Activated CD4-positive, CD25-positive, alpha-beta regulatory T cell treated with anti-CD3 and anti-CD28 coated beads, Interleukin-2, amount 50 U/mL, for 16 hours (primary cell): ENCODE results near the gene G6PC3.

Experiments used
- DNase-seq: peaks from one replicate; pipeline ENCODE4 v3.0.0-alpha.2; 2020; ENCODE audit warnings: low read depth, low spot score

Gene G6PC3

GRCh38 chr17:44059101-44059892 lies 11.2 kb upstream of the G6PC3 start:
- DNase-seq: no peak

GRCh38 chr17:44061446-44061845 lies 9.1 kb upstream of the G6PC3 start:
- DNase-seq: no peak

- DNase-seq: no peak
Measured at GRCh38 chr17:44062871-44063270, 7.7 kb upstream of the G6PC3 start.

- DNase-seq: no peak
Measured at GRCh38 chr17:44063704-44064639, 6.6 kb upstream of the G6PC3 start.

- no peak for DNase-seq
Measured at GRCh38 chr17:44065668-44066203, 4.8 kb upstream of the G6PC3 start.

- DNase-seq: peak; percentile 76
Measured at GRCh38 chr17:44066204-44066930, 4.2 kb upstream of the G6PC3 start, which contains the start of gene LSM12. TSS of gene LSM12 (minus strand) at chr17:44066671. CDS start at chr17:44066587, 84 bp downstream.

- no peak for DNase-seq
Measured at GRCh38 chr17:44067545-44067940, 3.0 kb upstream of the G6PC3 start.

GRCh38 chr17:44069974-44070454 lies 521 bp upstream of the G6PC3 start:
- no peak for DNase-seq

- DNase-seq: peak; percentile 28
Measured at GRCh38 chr17:44071198-44071520, 624 bp downstream of the G6PC3 start.

GRCh38 chr17:44071772-44072171 lies 1.2 kb downstream of the G6PC3 start:
- no peak for DNase-seq

- no peak for DNase-seq
Measured at GRCh38 chr17:44074231-44074910, 3.8 kb downstream of the G6PC3 start.

GRCh38 chr17:44074911-44075285 lies 4.4 kb downstream of the G6PC3 start:
- DNase-seq: no peak

- DNase-seq: no peak
Measured at GRCh38 chr17:44075598-44076293, 5.2 kb downstream of the G6PC3 start.

GRCh38 chr17:44076716-44077594 lies 6.4 kb downstream of the G6PC3 start:
- no peak for DNase-seq

- no peak for DNase-seq
Measured at GRCh38 chr17:44077595-44077909, 7.0 kb downstream of the G6PC3 start.

GRCh38 chr17:44078412-44078811 lies 7.9 kb downstream of the G6PC3 start:
- DNase-seq: no peak

GRCh38 chr17:44079877-44080821 lies 9.6 kb downstream of the G6PC3 start:
- no peak for DNase-seq

- no peak for DNase-seq
Measured at GRCh38 chr17:44081681-44082080, 11.1 kb downstream of the G6PC3 start.
